Tibial artery (tissue), 4 donors: Measurements from ENCODE around the gene BHLHA9.

Experiments
- DNase-seq, 2 donors: peaks; one replicate each; pipeline ENCODE4 v3.0.0-alpha.2; 2019
- H3K27ac ChIP-seq, 2 donors: fragments of 200-600 bp; sonication (generic) in 1 of 2; 1 replicate in 1 of 2; 2 replicates in 1 of 2; pipeline ENCODE4 v1.5.1; 2018 to 2019; ENCODE audit warnings: mild to moderate bottlenecking in 1 of 2
- H3K27me3 ChIP-seq, 2 donors: fragments of 200-600 bp; sonication (generic) in 1 of 2; one replicate each; pipeline versions ENCODE4 v1.5.1 to v1.6.0; 2016 to 2019
- H3K36me3 ChIP-seq, 3 donors: fragments of 200-600 bp; sonication (generic) in 2 of 3; one replicate each; pipeline ENCODE4 v1.5.1; 2016 to 2019; ENCODE audit warnings: mild to moderate bottlenecking in 2 of 3
- H3K4me1 ChIP-seq, 4 donors: fragments of 200-600 bp; sonication (generic) in 2 of 4; 1 replicate in 3 of 4; 2 replicates in 1 of 4; pipeline ENCODE4 v1.5.1; 2016 to 2019
- H3K4me3 ChIP-seq, 2 donors: fragments of 200-600 bp; sonication (generic) in 1 of 2; 1 replicate in 1 of 2; 2 replicates in 1 of 2; pipeline ENCODE4 v1.5.1; 2018 to 2019; ENCODE audit warnings: mild to moderate bottlenecking in 2 of 2
- H3K9me3 ChIP-seq, 3 donors: fragments of 200-600 bp; sonication (generic) in 1 of 3; one replicate each; pipeline ENCODE4 v1.5.1; 2016 to 2019
- CTCF ChIP-seq, 2 experiments: fragments of 200-600 bp in 1 of 2; fragments of 450-650 bp in 1 of 2; IDR thresholded peaks; one replicate each; pipeline ENCODE4 v1.5.1; 2017 to 2019; ENCODE audit warnings: antibody characterized with exemption in 2 of 2, mild to moderate bottlenecking in 1 of 2, moderate library complexity in 1 of 2
- intact Hi-C: fragments of 100-400 bp; cut with DNase I; formaldehyde crosslinking; loops from one replicate; pipeline ENCODE4 v1.15.0; 2023; ENCODE audit warnings: low total_unique reads

The BHLHA9 gene

GRCh38 chr17:1289695-1290094, 19.5 kb downstream of the BHLHA9 start:
- no peaks in the 10 kb centered on the region for H3K9me3 ChIP-seq
- no peaks in the 10 kb centered on the region for H3K27me3 ChIP-seq
- H3K4me1 ChIP-seq, result no peaks in the 10 kb centered on the region
- H3K4me3 ChIP-seq, result no peak overlapping the region
- no peak for DNase-seq
- no peaks in the 10 kb centered on the region for H3K36me3 ChIP-seq
- TF ChIP-seq CTCF (IDR thresholded peaks at IDR 0.05), result no peak
- no peak overlapping the region for H3K27ac ChIP-seq
- intact Hi-C loops, result no loop called here

GRCh38 chr17:1290676-1291075, 20.4 kb downstream of the BHLHA9 start:
- no peaks in the 10 kb centered on the region for H3K4me1 ChIP-seq
- H3K36me3 ChIP-seq, result no peaks in the 10 kb centered on the region
- H3K27me3 ChIP-seq, result no peaks in the 10 kb centered on the region
- intact Hi-C loops, result no loop called here
- no peak overlapping the region for H3K27ac ChIP-seq
- no peak for TF ChIP-seq CTCF (IDR thresholded peaks at IDR 0.05)
- no peak for DNase-seq
- H3K4me3 ChIP-seq, result no peak overlapping the region
- no peaks in the 10 kb centered on the region for H3K9me3 ChIP-seq

GRCh38 chr17:1294157-1294717, 24.0 kb downstream of the BHLHA9 start:
- TF ChIP-seq CTCF (IDR thresholded peaks at IDR 0.05), result no peak
- intact Hi-C loops, result no loop called here
- Histone ChIP-seq H3K9me3 (no peaks in the 10 kb centered on the region), H3K27ac (no peak overlapping the region), H3K4me3 (no peak overlapping the region), H3K36me3 (peaks cover 0 to 5% (median 4%) of the 10 kb centered on the region in 3 donors), H3K4me1 (no peaks in the 10 kb centered on the region), H3K27me3 (peaks cover 0 to 5% of the 10 kb centered on the region in 2 donors)
- DNase-seq, result no peak

- Histone ChIP-seq H3K36me3 (peaks cover 0 to 5% (median 4%) of the 10 kb centered on the region in 3 donors), H3K9me3 (no peaks in the 10 kb centered on the region), H3K4me3 (no peak overlapping the region), H3K4me1 (no peaks in the 10 kb centered on the region), H3K27ac (no peak overlapping the region), H3K27me3 (peaks cover 0 to 9% of the 10 kb centered on the region in 2 donors)
- intact Hi-C loops, result no loop called here
- no peak for DNase-seq
- TF ChIP-seq CTCF (IDR thresholded peaks at IDR 0.05), result no peak
Observed at GRCh38 chr17:1298606-1299005, 28.4 kb downstream of the BHLHA9 start.

- intact Hi-C loops, result no loop called here
- peaks cover 0 to 8% (median 0%) of the 10 kb centered on the region in 4 donors for H3K4me1 ChIP-seq
- H3K27ac ChIP-seq, result no peak overlapping the region
- DNase-seq, result no peak
- peaks cover 0 to 9% of the 10 kb centered on the region in 2 donors for H3K27me3 ChIP-seq
- H3K9me3 ChIP-seq, result no peaks in the 10 kb centered on the region
- H3K4me3 ChIP-seq, result no peak overlapping the region
- H3K36me3 ChIP-seq, result peaks cover 0 to 5% (median 4%) of the 10 kb centered on the region in 3 donors
- TF ChIP-seq CTCF (IDR thresholded peaks at IDR 0.05), result no peak
Observed at GRCh38 chr17:1299552-1300370, 29.5 kb downstream of the BHLHA9 start.
